GM18526 (cell line): ENCODE measurements around the gene PGPEP1.

Experiments
- POLR2A ChIP-seq: IDR thresholded peaks from 3 replicates; pipeline ENCODE4 v1.6.1; 2011; ENCODE audit not compliant: insufficient read length; ENCODE audit errors: extremely low read depth

PGPEP1 gene

GRCh38 chr19:18340190-18340989 lies at the start of gene PGPEP1:
TSS of gene PGPEP1 (plus strand) at chr19:18340598. CDS start at chr19:18340682, 84 bp downstream.
- TF ChIP-seq POLR2A = peak; percentile 68

- no peak for TF ChIP-seq POLR2A
Measured at GRCh38 chr19:18291019-18291524, 49.3 kb upstream of the PGPEP1 start.

GRCh38 chr19:18291590-18292461 lies 48.6 kb upstream of the PGPEP1 start:
- TF ChIP-seq POLR2A = peak; percentile 53

- no peak for TF ChIP-seq POLR2A
Measured at GRCh38 chr19:18292462-18292809, 48.0 kb upstream of the PGPEP1 start.

- TF ChIP-seq POLR2A = no peak
Measured at GRCh38 chr19:18292810-18293641, 47.4 kb upstream of the PGPEP1 start.

GRCh38 chr19:18293642-18294466 lies 46.5 kb upstream of the PGPEP1 start:
- TF ChIP-seq POLR2A = no peak

GRCh38 chr19:18294467-18294864 lies 45.9 kb upstream of the PGPEP1 start:
- no peak for TF ChIP-seq POLR2A

- TF ChIP-seq POLR2A = no peak
Measured at GRCh38 chr19:18295034-18295451, 45.4 kb upstream of the PGPEP1 start.

- TF ChIP-seq POLR2A = no peak
Measured at GRCh38 chr19:18297308-18297707, 43.1 kb upstream of the PGPEP1 start.

GRCh38 chr19:18298601-18299000 lies 41.8 kb upstream of the PGPEP1 start:
- no peak for TF ChIP-seq POLR2A

- no peak for TF ChIP-seq POLR2A
Measured at GRCh38 chr19:18299654-18300053, 40.7 kb upstream of the PGPEP1 start.

GRCh38 chr19:18300930-18301717 lies 39.3 kb upstream of the PGPEP1 start:
- TF ChIP-seq POLR2A = no peak

GRCh38 chr19:18301718-18302111 lies 38.7 kb upstream of the PGPEP1 start:
- TF ChIP-seq POLR2A = no peak

GRCh38 chr19:18304208-18304457 lies 36.3 kb upstream of the PGPEP1 start:
- no peak for TF ChIP-seq POLR2A
